Naive thymus-derived CD8-positive, alpha-beta T cell (primary cell): Measurements from ENCODE around the gene ASB4. TPM values are rescaled to one million over a fixed set of nuclear protein-coding genes. Genes with fewer than 3 reads are reported as not detected.
"Not testable (repeated sequence)": the region's sequence is repeated elsewhere in the genome, so short reads cannot be mapped to it uniquely, and the experiment has no call there.

Experiments
- ATAC-seq, 2 donors: fragments of 150-1000 bp; cut with Tn5 transposase in 1 of 2; sonication (Bioruptor Pico), chemical (Tn5 transposase) in 1 of 2; 1 replicate in 1 of 2; 2 replicates in 1 of 2; pipeline ENCODE4 v1.10.0; 2021; ENCODE audit warnings: mild to moderate bottlenecking in 2 of 2, moderate library complexity in 2 of 2
- POLR2A ChIA-PET: fragments of 350-600 bp; sonication (Branson Sonifier 250); formaldehyde crosslinking; loops from one replicate; lab custom pipeline; 2021; ENCODE audit warnings: antibody characterized with exemption; lab: Charles Lee
- DNase-seq, 10 donors: peaks; one replicate each; pipeline versions ENCODE4 v3.0.0 to v3.0.0-alpha.2; 2020 to 2022
- H3K27ac Mint-ChIP-seq, 10 donors: one replicate each; pipeline ENCODE4 v1.8.0; 2020 to 2022; ENCODE audit warnings: mild to moderate bottlenecking in 10 of 10, mixed read lengths in 10 of 10, moderate library complexity in 4 of 10, inconsistent platforms in 1 of 10
- H3K27me3 Mint-ChIP-seq, 5 donors: one replicate each; pipeline ENCODE4 v1.8.0; 2021 to 2022; ENCODE audit warnings: mixed read lengths in 5 of 5
- H3K36me3 Mint-ChIP-seq, 3 donors: one replicate each; pipeline ENCODE4 v1.8.0; 2020 to 2022; ENCODE audit warnings: mixed read lengths in 3 of 3, mild to moderate bottlenecking in 2 of 3, inconsistent platforms in 1 of 3
- H3K4me1 Mint-ChIP-seq, 4 donors: one replicate each; pipeline ENCODE4 v1.8.0; 2021 to 2022; ENCODE audit warnings: mixed read lengths in 4 of 4
- H3K4me3 Mint-ChIP-seq, 10 donors: one replicate each; pipeline ENCODE4 v1.8.0; 2020 to 2022; ENCODE audit warnings: mild to moderate bottlenecking in 10 of 10, mixed read lengths in 10 of 10, moderate library complexity in 6 of 10, inconsistent platforms in 1 of 10
- H3K9me3 Mint-ChIP-seq, 9 donors: one replicate each; pipeline ENCODE4 v1.8.0; 2020 to 2022; ENCODE audit warnings: mixed read lengths in 9 of 9, mild to moderate bottlenecking in 3 of 9, inconsistent platforms in 1 of 9, moderate library complexity in 1 of 9
- polyA plus RNA-seq, 3 donors: library from polyadenylated mRNA; unstranded; fragments of 300-500 nt; fragmentation: Illumina TruSeq; gene quantifications; one replicate each; pipeline ENCODE4 v1.2.3, GENCODE V29; 2021
- total RNA-seq, 8 experiments: library from RNA in 2 of 8; stranded (reverse) in 2 of 8; gene quantifications; one replicate each; pipeline ENCODE4 v1.2.3 and lab custom pipeline; 2021 to 2026

Gene ASB4, protein sequence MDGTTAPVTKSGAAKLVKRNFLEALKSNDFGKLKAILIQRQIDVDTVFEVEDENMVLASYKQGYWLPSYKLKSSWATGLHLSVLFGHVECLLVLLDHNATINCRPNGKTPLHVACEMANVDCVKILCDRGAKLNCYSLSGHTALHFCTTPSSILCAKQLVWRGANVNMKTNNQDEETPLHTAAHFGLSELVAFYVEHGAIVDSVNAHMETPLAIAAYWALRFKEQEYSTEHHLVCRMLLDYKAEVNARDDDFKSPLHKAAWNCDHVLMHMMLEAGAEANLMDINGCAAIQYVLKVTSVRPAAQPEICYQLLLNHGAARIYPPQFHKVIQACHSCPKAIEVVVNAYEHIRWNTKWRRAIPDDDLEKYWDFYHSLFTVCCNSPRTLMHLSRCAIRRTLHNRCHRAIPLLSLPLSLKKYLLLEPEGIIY
- not detected for total RNA-seq
- polyA plus RNA-seq = not detected
- total RNA-seq (lab: John Stamatoyannopoulos, UW) = 0 to 0.09 (median 0) reads per million in 6 experiments

DNA sequence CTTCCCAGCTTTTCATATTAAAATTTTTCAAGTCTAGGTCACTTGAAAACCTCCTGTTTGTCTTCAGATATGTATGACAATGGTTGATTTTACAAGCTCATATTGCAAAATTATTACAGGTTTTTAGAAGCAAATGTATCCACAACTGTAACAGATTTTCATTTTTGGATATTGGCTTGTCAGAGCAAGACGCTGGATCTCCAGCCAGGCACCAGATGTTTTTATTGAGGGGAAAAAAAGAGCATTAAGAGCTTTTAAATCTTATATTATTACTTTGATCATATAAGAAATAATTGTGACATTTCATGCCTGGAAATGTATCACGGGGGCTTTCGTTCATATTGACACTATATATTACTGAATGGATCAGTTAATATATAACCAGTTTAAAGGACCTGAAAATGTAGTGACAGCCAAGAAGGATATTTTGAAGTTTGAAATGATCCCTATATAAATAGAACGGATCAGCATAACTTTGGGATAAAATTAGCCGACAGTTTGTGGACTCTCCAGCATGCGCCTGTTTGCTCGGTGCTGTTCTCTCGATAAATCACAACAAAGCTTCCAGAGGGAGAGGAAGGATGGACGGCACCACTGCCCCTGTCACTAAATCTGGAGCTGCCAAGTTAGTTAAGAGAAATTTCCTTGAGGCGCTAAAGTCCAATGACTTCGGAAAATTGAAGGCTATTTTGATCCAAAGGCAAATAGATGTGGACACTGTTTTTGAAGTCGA lies at the start of gene ASB4:
TSS of gene ASB4 (plus strand) at position 553 of the 733 bp plus-strand sequence. CDS start at position 582, 29 bp downstream.
- POLR2A ChIA-PET = no interaction called here
- no peak within 1 kb of the TSS for H3K27ac Mint-ChIP-seq
- no peaks in the 10 kb centered on the region for H3K36me3 Mint-ChIP-seq
- H3K9me3 Mint-ChIP-seq = no peaks in the 10 kb centered on the region
- no peaks in the 10 kb centered on the region for H3K4me1 Mint-ChIP-seq
- no peak for DNase-seq
- peaks cover 0 to 9% (median 1%) of the 10 kb centered on the region in 5 donors for H3K27me3 Mint-ChIP-seq
- ATAC-seq = no peak
- H3K4me3 Mint-ChIP-seq = no peak within 1 kb of the TSS

DNA sequence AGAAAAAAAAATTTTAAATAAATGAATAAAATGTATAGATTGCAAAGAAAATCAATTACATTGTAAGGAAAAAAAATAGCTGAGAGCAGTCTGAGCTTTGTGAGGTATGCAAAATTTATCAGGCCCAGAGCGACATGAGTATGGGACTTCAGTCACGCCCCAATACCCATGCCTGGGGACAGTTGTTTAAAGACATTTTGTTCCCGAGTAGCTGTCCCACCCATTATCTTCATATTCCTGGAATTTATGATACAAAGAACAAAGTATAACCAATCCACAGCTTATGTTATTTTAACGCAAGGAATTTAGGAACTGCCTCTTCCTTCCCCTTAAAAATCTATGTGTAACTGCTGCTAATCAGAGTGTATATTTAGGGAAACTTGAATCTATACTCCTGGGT lies 49.3 kb upstream of the ASB4 start:
- POLR2A ChIA-PET = no interaction called here
- H3K4me1 Mint-ChIP-seq = peaks cover 4 to 19% (median 15%) of the 10 kb centered on the region in 4 donors

DNA sequence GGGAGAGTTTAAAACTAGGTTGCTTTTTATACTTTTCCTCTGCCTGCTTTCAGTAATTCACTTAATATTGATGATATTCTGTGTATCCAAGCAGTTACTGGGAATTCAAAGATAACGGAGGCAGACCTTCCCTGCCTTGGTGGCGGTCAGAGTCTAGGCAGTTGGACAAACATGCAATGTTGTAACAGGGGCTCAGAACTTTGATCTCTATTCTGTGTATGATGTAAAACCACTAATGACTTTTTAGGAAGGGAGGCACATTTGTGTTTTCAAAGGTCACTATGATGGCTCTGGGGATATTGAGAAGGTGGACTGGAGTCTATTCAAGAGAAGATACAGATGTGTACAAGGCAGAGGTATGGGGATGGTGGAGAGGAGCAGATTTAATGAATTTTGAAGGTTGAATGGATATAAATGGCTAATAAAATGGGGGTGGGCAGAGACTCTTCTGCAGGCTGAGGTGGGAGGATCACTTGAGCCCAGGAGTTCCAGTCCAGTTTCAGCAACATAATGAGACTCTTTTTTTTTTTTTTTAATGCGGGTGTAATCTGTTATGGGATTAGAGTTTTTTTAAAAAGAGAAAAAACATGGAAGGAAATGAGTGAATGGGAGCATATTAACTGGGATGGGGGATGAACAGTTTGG lies 45.2 kb upstream of the ASB4 start:
- H3K27ac Mint-ChIP-seq = no peak overlapping the region
- H3K4me1 Mint-ChIP-seq = peaks cover 0 to 1% (median under 1%) of the 10 kb centered on the region in 4 donors
- peaks cover 0 to 8% (median 0%) of the 10 kb centered on the region in 5 donors for H3K27me3 Mint-ChIP-seq
- DNase-seq = no peak
- no peak for ATAC-seq
- no peaks in the 10 kb centered on the region for H3K9me3 Mint-ChIP-seq
- POLR2A ChIA-PET = no interaction called here
- no peaks in the 10 kb centered on the region for H3K36me3 Mint-ChIP-seq
- no peak overlapping the region for H3K4me3 Mint-ChIP-seq

More for the DNA sequence above, 49.3 kb upstream of the ASB4 start:
- Mint-ChIP-seq H3K27ac (peak overlapping the region in 4 of 10 donors; percentile 9 to 83 (median 28)), H3K4me3 (peak overlapping the region in 2 of 10 donors; percentile 4 to 96), H3K36me3 (no peaks in the 10 kb centered on the region), H3K9me3 (no peaks in the 10 kb centered on the region), H3K27me3 (peaks cover 0 to 4% (median 0%) of the 10 kb centered on the region in 5 donors)
- ATAC-seq (no peak), DNase-seq (no peak)

DNA sequence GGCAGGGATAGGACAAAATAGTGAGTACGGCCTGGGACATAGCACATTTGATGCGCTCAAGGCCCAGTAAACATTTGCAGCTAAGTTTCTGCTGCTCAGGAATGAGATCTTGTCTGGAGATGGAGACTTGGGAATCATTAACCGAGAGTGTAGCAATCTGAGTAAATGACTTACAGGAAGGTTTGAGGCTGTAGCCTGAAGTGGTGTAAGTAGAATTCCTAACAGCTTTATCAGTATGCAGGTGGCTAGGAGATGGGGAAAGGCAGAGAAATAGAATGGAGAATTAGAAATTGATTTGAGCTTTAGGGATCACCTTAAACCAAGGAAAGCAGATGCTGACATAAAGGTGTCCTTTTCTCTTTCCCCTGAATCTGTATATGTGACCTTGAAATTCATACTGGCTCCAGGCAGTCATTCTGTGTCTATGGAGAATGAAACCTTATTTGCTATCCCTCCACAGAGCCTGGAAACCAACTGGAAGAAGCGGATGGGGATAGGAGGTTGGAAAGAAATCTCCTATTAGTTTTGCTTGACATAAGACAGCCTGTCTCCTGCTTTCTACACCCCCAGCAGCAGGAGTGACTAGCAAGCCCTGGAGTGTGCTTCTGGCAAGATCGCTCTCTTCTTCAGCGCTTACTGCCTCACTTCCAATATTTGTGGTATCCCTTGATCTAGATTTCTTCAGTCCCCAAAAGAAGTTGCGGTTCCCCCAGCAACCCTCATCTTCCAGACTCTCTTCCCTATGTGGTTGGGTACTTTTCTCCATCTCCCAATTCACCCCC lies 44.5 kb upstream of the ASB4 start:
- Mint-ChIP-seq H3K27ac (no peak overlapping the region), H3K4me3 (no peak overlapping the region), H3K27me3 (peaks cover 0 to 8% (median 0%) of the 10 kb centered on the region in 5 donors), H3K4me1 (no peaks in the 10 kb centered on the region), H3K36me3 (no peaks in the 10 kb centered on the region), H3K9me3 (no peaks in the 10 kb centered on the region)
- ATAC-seq (no peak), DNase-seq (no peak)
- POLR2A ChIA-PET = no interaction called here

DNA sequence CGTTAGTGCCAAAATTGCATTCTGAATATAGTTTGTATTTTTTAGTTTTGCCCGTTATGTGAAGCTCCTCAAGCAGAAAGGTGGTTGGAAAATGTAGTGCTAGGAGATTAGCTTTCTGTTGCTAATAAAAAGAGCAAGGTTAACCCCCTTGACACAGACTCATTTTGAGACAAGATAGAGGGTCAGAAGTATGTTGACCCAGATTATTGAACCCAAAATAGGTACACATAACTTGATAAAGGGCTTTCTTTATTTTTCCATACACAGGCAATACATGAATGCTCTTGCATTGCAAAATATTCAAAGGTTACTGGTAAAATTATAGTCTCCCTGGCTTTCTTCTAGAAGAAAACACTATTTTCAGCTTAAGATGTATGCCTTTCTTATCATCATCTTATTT lies 40.9 kb upstream of the ASB4 start:
- Mint-ChIP-seq H3K27ac (no peak overlapping the region), H3K36me3 (no peaks in the 10 kb centered on the region), H3K4me3 (no peak overlapping the region), H3K4me1 (no peaks in the 10 kb centered on the region), H3K27me3 (peaks cover 0 to 8% (median 0%) of the 10 kb centered on the region in 5 donors), H3K9me3 (no peaks in the 10 kb centered on the region)
- DNase-seq = no peak
- no peak for ATAC-seq
- POLR2A ChIA-PET = no interaction called here

DNA sequence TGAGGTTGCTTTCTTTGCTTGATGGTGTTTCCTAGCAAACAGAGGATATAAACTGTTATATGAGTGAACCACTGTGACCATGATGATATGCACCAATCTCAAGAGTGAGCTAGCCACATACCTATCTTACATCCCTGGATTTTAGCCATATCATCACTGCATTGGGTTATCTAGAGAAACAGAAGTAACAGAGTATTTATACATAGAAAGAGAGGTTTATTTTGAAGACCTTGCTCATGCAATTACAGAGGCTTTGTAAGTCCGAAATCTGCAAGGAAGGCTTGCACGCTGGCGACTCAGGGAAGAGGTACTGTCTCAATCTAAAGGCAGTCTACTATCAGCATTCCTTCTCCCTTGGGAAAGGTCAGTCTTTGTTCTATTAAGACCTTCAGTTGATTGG lies 39.1 kb upstream of the ASB4 start:
- POLR2A ChIA-PET = no interaction called here
- H3K4me3 Mint-ChIP-seq = no peak overlapping the region
- ATAC-seq = no peak
- peaks cover 0 to 4% (median 2%) of the 10 kb centered on the region in 5 donors for H3K27me3 Mint-ChIP-seq
- H3K36me3 Mint-ChIP-seq = no peaks in the 10 kb centered on the region
- no peaks in the 10 kb centered on the region for H3K4me1 Mint-ChIP-seq
- no peak for DNase-seq
- peak overlapping the region in 1 of 10 donors; percentile 37 for H3K27ac Mint-ChIP-seq
- H3K9me3 Mint-ChIP-seq = no peaks in the 10 kb centered on the region

DNA sequence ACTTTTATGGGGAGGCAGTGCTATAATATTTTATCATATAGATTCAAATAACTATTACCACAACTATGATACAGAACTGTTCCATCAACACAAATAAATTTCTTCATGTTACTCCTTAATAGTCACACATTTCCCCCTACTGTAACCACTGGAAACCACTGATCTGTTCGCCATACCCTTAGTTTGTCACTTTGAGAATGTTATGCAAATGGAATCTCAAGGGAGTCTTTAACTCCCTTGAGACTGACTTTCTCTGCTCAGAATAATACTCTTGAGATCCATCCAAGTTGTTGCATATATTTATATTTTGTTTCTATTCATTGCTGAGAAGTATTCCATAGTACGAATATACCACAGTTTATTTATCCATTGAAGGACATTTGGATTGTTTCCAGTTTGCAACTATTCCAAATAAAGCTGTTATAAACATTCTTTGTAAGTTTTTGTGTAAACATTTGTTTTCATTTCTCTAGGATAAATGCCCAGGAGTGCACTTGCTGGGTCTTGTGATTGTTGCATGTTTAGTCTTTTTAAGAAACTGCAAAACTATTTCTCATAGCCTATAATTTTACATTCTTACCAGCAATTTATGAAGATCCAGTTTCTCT lies 31.2 kb upstream of the ASB4 start:
- Mint-ChIP-seq H3K27me3 (peaks cover 6 to 13% (median 7%) of the 10 kb centered on the region in 5 donors), H3K27ac (no peak overlapping the region), H3K9me3 (peaks cover 0 to 20% (median 11%) of the 10 kb centered on the region in 9 donors), H3K4me1 (no peaks in the 10 kb centered on the region), H3K4me3 (no peak overlapping the region), H3K36me3 (peaks cover 0 to 12% (median 0%) of the 10 kb centered on the region in 3 donors)
- no peak for ATAC-seq
- no peak for DNase-seq
- POLR2A ChIA-PET = no interaction called here

DNA sequence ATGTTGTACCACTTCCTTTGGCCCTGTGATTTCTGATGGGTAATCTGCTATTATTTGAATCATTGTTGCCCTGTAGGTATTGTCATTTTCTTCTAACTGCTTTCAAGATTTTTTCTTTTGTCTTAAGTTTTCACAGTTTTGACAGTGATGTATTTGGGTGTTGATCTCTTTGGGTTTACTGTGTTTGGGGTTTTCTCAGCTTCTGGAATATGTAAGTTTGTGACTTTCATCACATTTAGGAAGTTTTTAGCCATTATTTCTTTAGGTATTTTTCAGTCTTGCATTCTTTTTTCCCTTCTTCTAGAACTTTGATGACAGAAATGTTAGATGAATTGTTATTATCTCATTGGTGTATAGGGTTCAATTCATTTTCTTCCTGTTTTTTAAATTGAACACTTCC lies 27.8 kb upstream of the ASB4 start:
- no peak overlapping the region for H3K4me3 Mint-ChIP-seq
- DNase-seq (no peak), ATAC-seq (no peak)
- H3K36me3 Mint-ChIP-seq = peaks cover 0 to 26% (median 2%) of the 10 kb centered on the region in 3 donors
- no peaks in the 10 kb centered on the region for H3K4me1 Mint-ChIP-seq
- peaks cover 9 to 42% (median 23%) of the 10 kb centered on the region in 9 donors for H3K9me3 Mint-ChIP-seq
- H3K27me3 Mint-ChIP-seq = peaks cover 16 to 24% (median 22%) of the 10 kb centered on the region in 5 donors
- POLR2A ChIA-PET = no interaction called here
- H3K27ac Mint-ChIP-seq = no peak overlapping the region

DNA sequence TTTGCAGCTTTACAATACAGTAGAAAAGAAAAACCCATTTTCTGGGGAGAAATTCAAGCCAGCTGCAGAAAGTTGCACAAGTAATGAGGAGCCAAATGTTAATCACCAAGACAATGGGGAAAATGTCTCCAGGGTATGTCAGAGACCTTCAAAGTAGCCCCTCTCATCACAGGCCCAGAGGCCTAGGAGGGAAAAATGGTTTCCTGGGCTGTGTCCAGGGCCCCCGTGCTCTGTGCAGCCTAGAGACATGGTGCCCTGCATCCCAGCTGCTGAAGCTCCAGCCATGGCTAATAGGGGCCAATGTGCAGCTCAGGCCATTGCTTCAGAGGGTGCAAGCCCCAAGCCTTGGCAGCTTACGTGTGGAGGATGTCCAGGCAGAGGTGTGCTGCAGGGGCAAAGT lies 25.1 kb upstream of the ASB4 start:
- H3K36me3 Mint-ChIP-seq = peaks cover 0 to 26% (median 2%) of the 10 kb centered on the region in 3 donors
- H3K27me3 Mint-ChIP-seq = peaks cover 16 to 24% (median 24%) of the 10 kb centered on the region in 5 donors
- POLR2A ChIA-PET = not testable (repeated sequence)

DNA sequence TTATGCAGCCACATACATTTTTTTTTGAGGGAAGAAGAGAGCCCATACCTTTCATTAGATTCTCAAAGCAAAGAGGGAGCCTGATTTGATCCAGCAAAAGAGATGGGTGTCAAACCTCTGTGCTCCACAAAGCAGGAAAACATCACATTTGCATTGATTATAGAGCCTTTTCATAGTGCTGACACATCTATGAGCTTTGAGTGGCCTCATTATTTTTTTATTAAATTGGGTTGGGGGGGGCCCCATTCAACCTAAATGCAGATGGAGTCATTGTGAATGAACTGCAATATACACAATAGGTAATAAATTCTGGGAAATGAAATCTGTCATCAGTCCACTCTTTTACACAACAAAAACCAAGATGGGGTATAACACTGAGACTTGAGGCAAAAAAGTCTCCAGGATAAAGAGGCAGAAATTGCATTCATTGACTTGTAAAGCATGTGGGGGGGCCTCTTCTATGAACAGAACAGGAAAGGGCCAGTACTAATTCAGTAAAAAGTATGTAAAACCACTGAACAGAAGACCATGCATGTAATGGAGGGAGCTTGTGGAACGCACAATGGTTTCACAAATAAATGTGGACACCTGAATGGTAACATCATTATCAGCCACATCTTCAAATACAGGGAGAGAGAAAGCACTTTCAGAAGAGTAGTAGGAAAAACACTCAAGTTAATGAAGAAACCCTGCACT lies 17.7 kb upstream of the ASB4 start:
- H3K4me3 Mint-ChIP-seq = no peak overlapping the region
- peaks cover 4 to 16% (median 15%) of the 10 kb centered on the region in 4 donors for H3K4me1 Mint-ChIP-seq
- DNase-seq = no peak
- peaks cover 0 to 2% (median 0%) of the 10 kb centered on the region in 5 donors for H3K27me3 Mint-ChIP-seq
- POLR2A ChIA-PET = no interaction called here
- H3K9me3 Mint-ChIP-seq = no peaks in the 10 kb centered on the region
- no peak for ATAC-seq
- no peak overlapping the region for H3K27ac Mint-ChIP-seq
- H3K36me3 Mint-ChIP-seq = no peaks in the 10 kb centered on the region

More for the DNA sequence above, 25.1 kb upstream of the ASB4 start:
- H3K9me3 Mint-ChIP-seq = peaks cover 9 to 42% (median 23%) of the 10 kb centered on the region in 9 donors
- not testable (repeated sequence) for H3K27ac Mint-ChIP-seq, H3K4me3 Mint-ChIP-seq, H3K4me1 Mint-ChIP-seq, DNase-seq, ATAC-seq

DNA sequence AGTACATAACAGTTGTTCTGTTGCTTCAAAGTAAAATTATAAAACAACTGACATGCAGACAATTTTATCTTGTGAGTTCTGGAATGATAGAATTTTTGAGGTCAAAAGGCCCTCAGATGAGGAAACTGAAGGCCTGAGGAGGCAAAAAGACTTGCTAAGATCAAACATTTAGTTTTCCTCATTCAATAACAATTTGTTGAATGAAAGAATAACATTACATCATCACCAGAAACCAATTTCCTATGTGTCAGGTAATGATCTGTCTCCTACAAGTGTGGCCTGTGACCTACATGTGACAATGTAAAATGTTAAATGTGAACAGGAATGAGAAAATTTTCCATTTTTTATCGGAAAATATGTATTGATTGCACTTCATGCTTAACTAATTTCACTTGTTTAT lies 16.6 kb upstream of the ASB4 start:
- Mint-ChIP-seq H3K9me3 (no peaks in the 10 kb centered on the region), H3K4me1 (peaks cover 4 to 16% (median 15%) of the 10 kb centered on the region in 4 donors), H3K27me3 (no peaks in the 10 kb centered on the region), H3K27ac (no peak overlapping the region), H3K4me3 (no peak overlapping the region), H3K36me3 (no peaks in the 10 kb centered on the region)
- DNase-seq = no peak
- no peak for ATAC-seq
- POLR2A ChIA-PET = no interaction called here
